NB4 (cell line): ENCODE data around the gene KIAA0930.

Source experiments
- DNase-seq: peaks from one replicate; pipeline ENCODE4 v3.0.0; 2010; ENCODE audit warnings: low read depth
- H3K4me3 ChIP-seq: one replicate; pipeline ENCODE4 v1.5.1; 2011; ENCODE audit warnings: mild to moderate bottlenecking, low read depth, low read length, moderate library complexity
- CTCF ChIP-seq: IDR thresholded peaks from one replicate; pipeline ENCODE4 v1.5.1; 2012; ENCODE audit warnings: low read depth, low read length
- MAX ChIP-seq: IDR thresholded peaks from 2 replicates; pipeline ENCODE4 v1.6.1; 2011; ENCODE audit warnings: low read depth, low read length
- MYC ChIP-seq: IDR thresholded peaks from 2 replicates; pipeline ENCODE4 v1.6.1; 2011; ENCODE audit warnings: low read depth, low read length
- POLR2A ChIP-seq: IDR thresholded peaks from 2 replicates; pipeline ENCODE4 v1.6.1; 2011; ENCODE audit warnings: mild to moderate bottlenecking; ENCODE audit not compliant: insufficient read length; ENCODE audit errors: extremely low read depth

KIAA0930 gene

GRCh38 chr22:45171830-45172229, 68.9 kb downstream of the KIAA0930 start:
- H3K4me3 ChIP-seq, result no peak overlapping the region
- no peak for DNase-seq
- no peak for TF ChIP-seq MYC
- TF ChIP-seq MAX, result no peak
- TF ChIP-seq CTCF, result no peak
- TF ChIP-seq POLR2A, result no peak

- DNase-seq, result peak; percentile 50
- TF ChIP-seq POLR2A, result no peak
- TF ChIP-seq MYC, result no peak
- no peak for TF ChIP-seq MAX
- no peak for TF ChIP-seq CTCF
- H3K4me3 ChIP-seq, result no peak overlapping the region
Measured at GRCh38 chr22:45169591-45170466, 70.9 kb downstream of the KIAA0930 start.

GRCh38 chr22:45166932-45167331, 73.8 kb downstream of the KIAA0930 start:
- peak overlapping the region; percentile 47 for H3K4me3 ChIP-seq
- peak; percentile 71 for DNase-seq

GRCh38 chr22:45164270-45165088, 76.2 kb downstream of the KIAA0930 start:
- TF ChIP-seq POLR2A (no peak), MAX (no peak), CTCF (no peak), MYC (no peak)
- peak overlapping the region; percentile 97 for H3K4me3 ChIP-seq
- peak; percentile 54 for DNase-seq

More at GRCh38 chr22:45166932-45167331, 73.8 kb downstream of the KIAA0930 start:
- no peak for TF ChIP-seq MYC
- TF ChIP-seq CTCF, result no peak
- TF ChIP-seq MAX, result no peak
- no peak for TF ChIP-seq POLR2A

GRCh38 chr22:45163451-45164269, 77.0 kb downstream of the KIAA0930 start, which contains the start of gene NUP50:
NUP50 (plus strand) TSS chr22:45163925; CDS start chr22:45168178, 4,253 bp downstream.
- peak; percentile 29 for TF ChIP-seq POLR2A
- peak; percentile 67 for TF ChIP-seq MYC
- no peak for TF ChIP-seq CTCF
- peak; percentile 85 for TF ChIP-seq MAX
- peak; percentile 96 for DNase-seq
- peak within 1 kb of the TSS; percentile 97 for H3K4me3 ChIP-seq
